HEK293T (cell line): ENCODE results near the gene MYD88.

Source experiments
- FOXM1 ChIP-seq: fragments of 450-650 bp; IDR thresholded peaks from 2 replicates; pipeline ENCODE4 v1.6.1; 2017; ENCODE audit warnings: mild to moderate bottlenecking, borderline replicate concordance
- NFRKB ChIP-seq: fragments of 450-650 bp; IDR thresholded peaks from 2 replicates; pipeline ENCODE4 v1.6.1; 2016; ENCODE audit warnings: mild to moderate bottlenecking, moderate library complexity
- SP1 ChIP-seq: fragments of 450-650 bp; IDR thresholded peaks from 2 replicates; pipeline ENCODE4 v1.6.1; 2017

- no peak for TF ChIP-seq NFRKB
- TF ChIP-seq FOXM1: no peak
- no peak for TF ChIP-seq SP1
These were observed 18.7 kb downstream of the MYD88 start for GRCh38 chr3:38157117-38157516.
